B cell (primary cell): ENCODE data around the gene RGP1. TPM values are rescaled to one million over a fixed set of nuclear protein-coding genes. Genes with fewer than 3 reads are reported as not detected.
A peak's percentile ranks its signal among the peaks of the same experiment; 100 is the strongest.

Source experiments
- ATAC-seq: fragments of 200-7000 bp; cut with Tn5 transposase; one replicate; pipeline ENCODE4 v1.10.0; 2021; ENCODE audit warnings: low read depth, mild to moderate bottlenecking, moderate number of reproducible peaks, moderate library complexity
- CTCF ChIA-PET: fragments of 350-600 bp; sonication (Branson Sonifier 250); formaldehyde crosslinking; loops from one replicate; lab custom pipeline; 2021; ENCODE audit warnings: antibody characterized with exemption, inconsistent platforms; lab: Charles Lee
- POLR2A ChIA-PET: fragments of 350-600 bp; sonication (Branson Sonifier 250); formaldehyde crosslinking; loops from one replicate; lab custom pipeline; 2021; ENCODE audit warnings: antibody characterized with exemption; lab: Charles Lee
- DNase-seq: peaks from one replicate; pipeline ENCODE4 v3.0.0; 2013
- H2AFZ ChIP-seq: 2 replicates; pipeline ENCODE4 v1.6.1; 2012; ENCODE audit warnings: mild to moderate bottlenecking, low read depth, low read length; ENCODE audit not compliant: insufficient read depth, poor library complexity, severe bottlenecking
- H3K27ac ChIP-seq, 2 donors: 1 replicate in 1 of 2; 2 replicates in 1 of 2; pipeline ENCODE4 v1.5.1; 2012 to 2013; ENCODE audit warnings: low read length in 2 of 2, mild to moderate bottlenecking in 2 of 2, moderate library complexity in 1 of 2
- H3K27me3 ChIP-seq, 4 experiments: fragments of 200-600 bp in 1 of 4; sonication (generic) in 1 of 4; replicated peaks in 1 of 4; 1 replicate in 2 of 4; 2 replicates in 2 of 4; pipeline versions ENCODE4 v1.6.1 to v1.7.0; 2013 to 2016; ENCODE audit warnings: low read length in 3 of 4, mild to moderate bottlenecking in 2 of 4, mixed read lengths in 1 of 4, moderate library complexity in 1 of 4; ENCODE audit not compliant: insufficient read depth in 4 of 4, control insufficient read depth in 3 of 4; ENCODE audit errors: control extremely low read depth in 1 of 4
- H3K36me3 ChIP-seq, 2 experiments: replicated peaks in 1 of 2; 1 replicate in 1 of 2; 2 replicates in 1 of 2; pipeline versions ENCODE4 v1.6.1 to v1.7.1; 2013; ENCODE audit warnings: low read length in 1 of 2; ENCODE audit not compliant: insufficient read depth in 2 of 2, control insufficient read depth in 1 of 2; ENCODE audit errors: control extremely low read depth in 1 of 2, extremely low read depth in 1 of 2
- H3K4me1 ChIP-seq, 2 donors: fragments of 200-600 bp in 1 of 2; sonication (generic) in 1 of 2; 1 replicate in 1 of 2; 2 replicates in 1 of 2; pipeline versions ENCODE4 v1.5.1 to v1.6.1; 2013 to 2017; ENCODE audit warnings: low read length in 2 of 2; ENCODE audit not compliant: control insufficient read depth in 2 of 2, insufficient read depth in 2 of 2
- H3K4me2 ChIP-seq: replicated peaks from 2 replicates; pipeline ENCODE3; 2012; ENCODE audit warnings: mild to moderate bottlenecking, low read depth, low read length; ENCODE audit not compliant: poor library complexity, severe bottlenecking
- H3K4me3 ChIP-seq, 5 experiments: fragments of 200-600 bp in 1 of 5; sonication (generic) in 1 of 5; 1 replicate in 3 of 5; 2 replicates in 2 of 5; pipeline versions ENCODE4 v1.5.1 to v1.7.0; 2011 to 2016; ENCODE audit warnings: low read length in 4 of 5, mild to moderate bottlenecking in 4 of 5, low read depth in 2 of 5, control low read depth in 1 of 5, moderate library complexity in 1 of 5; ENCODE audit not compliant: insufficient read depth in 1 of 5; ENCODE audit errors: control extremely low read depth in 1 of 5, extremely low read depth in 1 of 5
- H3K79me2 ChIP-seq: fragments of 200-600 bp; sonication (generic); one replicate; pipeline ENCODE4 v1.6.0; 2016; ENCODE audit warnings: low read length; ENCODE audit not compliant: control insufficient read depth, insufficient read depth
- H3K9ac ChIP-seq: fragments of 200-600 bp; sonication (generic); 2 replicates; pipeline ENCODE4 v1.6.1; 2017; ENCODE audit warnings: mild to moderate bottlenecking, low read length, moderate library complexity
- H3K9me3 ChIP-seq, 3 donors: one replicate each; pipeline versions ENCODE4 v1.6.1 to v1.7.1; 2013; ENCODE audit warnings: low read length in 2 of 3; ENCODE audit not compliant: control insufficient read depth in 2 of 3, insufficient read depth in 1 of 3; ENCODE audit errors: control extremely low read depth in 1 of 3
- H4K20me1 ChIP-seq: 2 replicates; pipeline ENCODE4 v1.6.0; 2012; ENCODE audit warnings: mild to moderate bottlenecking, low read length; ENCODE audit not compliant: insufficient read depth, control insufficient read depth, poor library complexity, severe bottlenecking
- H3K27ac Mint-ChIP-seq: one replicate; pipeline ENCODE4 v1.8.0; 2021; ENCODE audit warnings: mixed read lengths
- H3K27me3 Mint-ChIP-seq: one replicate; pipeline ENCODE4 v1.8.0; 2021; ENCODE audit warnings: mixed read lengths
- H3K4me1 Mint-ChIP-seq: one replicate; pipeline ENCODE4 v1.8.0; 2021; ENCODE audit warnings: mixed read lengths
- H3K4me3 Mint-ChIP-seq: one replicate; pipeline ENCODE4 v1.8.0; 2021; ENCODE audit warnings: mixed read lengths
- H3K9me3 Mint-ChIP-seq: one replicate; pipeline ENCODE4 v1.8.0; 2022; ENCODE audit warnings: mixed read lengths; ENCODE audit not compliant: insufficient read depth
- EZH2 ChIP-seq: IDR thresholded peaks from 2 replicates; pipeline ENCODE4 v1.6.1; 2012; ENCODE audit warnings: borderline replicate concordance, low read depth, mild to moderate bottlenecking, moderate library complexity, low read length; ENCODE audit not compliant: insufficient read depth, poor library complexity, severe bottlenecking
- WGBS: methylation state at CpG from one replicate; pipeline ENCODE4 v1.1.5; 2013; ENCODE audit warnings: missing lambda C conversion rate; ENCODE audit not compliant: insufficient coverage; 5-methylcytosine and 5-hydroxymethylcytosine counted together
- intact Hi-C: fragments of 100-400 bp; cut with micrococcal nuclease; formaldehyde crosslinking; loops from one replicate; pipeline ENCODE4 v1.10.0; 2022
- polyA plus RNA-seq: library from polyadenylated mRNA; depleted of rRNA; stranded (reverse); fragments of >200 nt; gene quantifications from 2 replicates; pipeline ENCODE4 v1.2.3, GENCODE V29; 2012
- total RNA-seq, 2 donors: library from RNA; stranded (reverse); fragments of 120-200 nt in 1 of 2; gene quantifications; 1 replicate in 1 of 2; 2 replicates in 1 of 2; pipeline versions ENCODE4 v1.2.3 to v1.2.4, GENCODE V29; 2013 to 2022
- TF ChIP-seq, protein P1 (sequence below): fragments of 200-600 bp; IDR thresholded peaks from one replicate; pipeline ENCODE4 v1.8.0; 2022; ENCODE audit warnings: antibody characterized with exemption, mild to moderate bottlenecking

Gene RGP1
- total and polyA plus RNA-seq, 2 donors (not counting 1 experiment from before 2014, with no cell fraction given): 17.6 to 42.3 TPM

DNA sequence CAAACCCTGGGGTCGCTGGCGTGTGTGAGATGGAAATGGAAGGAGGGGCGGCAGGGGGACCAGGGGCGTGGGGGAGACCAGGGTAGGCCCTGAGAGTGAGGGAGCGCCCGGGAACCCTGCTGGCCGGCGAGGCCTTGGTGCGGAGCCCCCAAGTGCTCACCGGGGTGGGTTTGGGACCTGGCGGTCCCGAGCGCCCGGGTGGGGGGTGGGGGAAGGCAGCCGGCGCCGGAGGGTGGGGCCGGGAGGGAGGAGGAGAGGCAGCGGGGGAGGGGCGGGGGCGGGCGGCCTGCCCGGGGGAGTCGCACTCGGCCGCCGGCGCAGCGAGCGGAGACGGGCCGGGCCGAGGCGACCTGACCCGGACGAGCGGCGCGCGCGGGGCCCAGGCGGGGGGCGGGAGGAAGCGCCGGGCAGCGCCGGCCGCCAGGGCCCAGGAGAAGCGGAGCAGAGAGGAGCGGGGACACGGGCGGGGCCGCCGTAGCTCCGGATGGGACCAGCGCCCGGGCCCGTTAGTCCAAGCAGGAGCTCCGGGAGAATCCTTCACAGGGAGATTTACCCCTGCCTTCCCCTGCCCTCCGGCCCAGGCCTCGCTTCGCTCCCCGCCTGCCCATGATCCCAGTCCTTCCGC lies 42.3 kb downstream of the RGP1 start, which contains the start of gene NPR2:
Gene NPR2 (plus strand): TSS at position 295 of the 625 bp plus-strand sequence. CDS start 818 bp downstream, outside the sequence.
- H3K79me2 ChIP-seq: peaks cover 5% of the 10 kb centered on the region
- H3K27me3 ChIP-seq: peaks cover 0 to 6% (median 3%) of the 10 kb centered on the region in 4 experiments
- H3K9me3 ChIP-seq: no peaks in the 10 kb centered on the region
- no peaks in the 10 kb centered on the region for H3K9me3 Mint-ChIP-seq
- peaks cover 9% of the 10 kb centered on the region for H3K4me1 Mint-ChIP-seq
- no peak within 1 kb of the TSS for H3K27ac ChIP-seq
- peaks cover 5% of the 10 kb centered on the region in 2 donors for H3K4me1 ChIP-seq
- TF ChIP-seq, protein P1, sequence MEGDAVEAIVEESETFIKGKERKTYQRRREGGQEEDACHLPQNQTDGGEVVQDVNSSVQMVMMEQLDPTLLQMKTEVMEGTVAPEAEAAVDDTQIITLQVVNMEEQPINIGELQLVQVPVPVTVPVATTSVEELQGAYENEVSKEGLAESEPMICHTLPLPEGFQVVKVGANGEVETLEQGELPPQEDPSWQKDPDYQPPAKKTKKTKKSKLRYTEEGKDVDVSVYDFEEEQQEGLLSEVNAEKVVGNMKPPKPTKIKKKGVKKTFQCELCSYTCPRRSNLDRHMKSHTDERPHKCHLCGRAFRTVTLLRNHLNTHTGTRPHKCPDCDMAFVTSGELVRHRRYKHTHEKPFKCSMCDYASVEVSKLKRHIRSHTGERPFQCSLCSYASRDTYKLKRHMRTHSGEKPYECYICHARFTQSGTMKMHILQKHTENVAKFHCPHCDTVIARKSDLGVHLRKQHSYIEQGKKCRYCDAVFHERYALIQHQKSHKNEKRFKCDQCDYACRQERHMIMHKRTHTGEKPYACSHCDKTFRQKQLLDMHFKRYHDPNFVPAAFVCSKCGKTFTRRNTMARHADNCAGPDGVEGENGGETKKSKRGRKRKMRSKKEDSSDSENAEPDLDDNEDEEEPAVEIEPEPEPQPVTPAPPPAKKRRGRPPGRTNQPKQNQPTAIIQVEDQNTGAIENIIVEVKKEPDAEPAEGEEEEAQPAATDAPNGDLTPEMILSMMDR: no peak
- TF ChIP-seq EZH2: no peak
- DNase-seq: no peak
- ATAC-seq: no peak
- H2AFZ ChIP-seq: no peak within 1 kb of the TSS
- peak within 1 kb of the TSS; percentile 41 for H3K4me3 Mint-ChIP-seq
- ChIA-PET CTCF (interaction anchor here (1.0 to 2.6 kb wide), 5 partner anchors 16 to 90 kb away, joined by 3 to 24 read pairs (median 6); partner anchors contain the start of gene SPAG8), POLR2A (no interaction called here)
- H4K20me1 ChIP-seq: peaks cover 9% of the 10 kb centered on the region
- H3K36me3 ChIP-seq: peaks cover 0 to 1% of the 10 kb centered on the region in 2 experiments
- H3K4me2 ChIP-seq: no peak within 1 kb of the TSS
- intact Hi-C loops: loop anchor here (2.0 kb wide), 1 partner anchor 35 kb away; no protein-coding TSS in a partner anchor
- WGBS: 40% methylated on average over 35 of the region's 64 CpGs
- H3K9ac ChIP-seq: no peak within 1 kb of the TSS
- peak within 1 kb of the TSS; percentile 26 for H3K27ac Mint-ChIP-seq
- no peak within 1 kb of the TSS for H3K4me3 ChIP-seq
- peaks cover 4% of the 10 kb centered on the region for H3K27me3 Mint-ChIP-seq
